Cortex of kidney (tissue), 1 donor: Measurements from ENCODE around the gene GSDMA.
"Not testable (repeated sequence)": the region's sequence is repeated elsewhere in the genome, so short reads cannot be mapped to it uniquely, and the experiment has no call there.

ENCODE experiments used
- DNase-seq: peaks from one replicate; lab custom pipeline; 2025; lab: John Stamatoyannopoulos, UW

GSDMA gene

DNA sequence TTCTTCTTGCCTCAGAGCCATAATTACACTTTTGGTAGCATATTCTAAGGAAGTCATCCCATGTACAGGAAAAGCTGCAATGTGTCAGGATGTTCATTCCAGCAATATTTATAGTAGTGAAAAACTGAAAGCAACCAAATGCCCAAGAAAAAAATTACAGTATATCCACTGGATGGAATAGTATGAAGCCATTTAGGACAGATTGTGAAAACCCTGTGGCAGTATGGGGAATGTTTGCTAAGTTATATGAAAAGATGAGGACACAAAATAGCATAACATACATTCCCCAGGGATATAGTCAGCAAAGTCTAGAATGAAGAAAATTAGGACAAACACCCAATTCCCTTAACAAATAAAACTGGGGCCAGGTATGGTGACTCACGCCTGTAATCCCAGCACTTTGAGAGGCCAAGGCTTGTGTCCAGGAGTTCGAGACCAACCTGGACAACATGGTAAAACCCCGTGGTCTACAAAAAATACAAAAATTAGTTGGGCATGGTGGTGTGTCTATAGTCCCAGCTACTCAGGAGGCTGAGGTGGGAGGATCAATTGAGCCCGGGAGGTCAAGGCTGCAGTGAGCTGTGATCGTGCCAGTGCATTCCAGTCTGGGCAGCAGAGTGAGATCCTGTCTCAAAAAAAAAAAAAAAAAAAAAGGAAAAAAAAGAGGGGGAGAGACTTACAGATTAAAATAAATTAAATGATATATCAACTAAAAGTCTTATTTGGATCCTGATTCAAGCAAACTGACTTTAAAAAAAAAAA is 33.0 kb upstream of the GSDMA start:
- no peak for DNase-seq

DNA sequence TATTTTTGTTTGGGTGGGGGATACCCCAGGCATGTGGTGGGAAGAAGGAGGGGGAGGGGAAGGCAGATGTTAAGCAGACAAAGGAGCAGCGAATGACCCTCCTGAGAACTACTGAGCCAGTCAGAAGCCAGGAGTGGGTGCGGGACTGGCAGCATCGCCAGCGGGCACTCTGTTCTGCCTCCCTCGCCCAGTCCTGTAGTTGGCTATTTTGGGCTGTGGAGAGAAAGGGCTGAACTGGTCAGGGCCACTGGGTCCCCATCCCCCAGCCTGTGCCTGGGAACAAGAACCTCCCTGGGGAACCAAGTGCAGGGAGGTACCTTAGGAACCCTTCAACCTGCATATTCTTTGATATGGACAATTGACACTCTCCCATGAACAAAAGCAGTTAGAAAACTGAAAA is 28.9 kb upstream of the GSDMA start:
- no peak for DNase-seq

DNA sequence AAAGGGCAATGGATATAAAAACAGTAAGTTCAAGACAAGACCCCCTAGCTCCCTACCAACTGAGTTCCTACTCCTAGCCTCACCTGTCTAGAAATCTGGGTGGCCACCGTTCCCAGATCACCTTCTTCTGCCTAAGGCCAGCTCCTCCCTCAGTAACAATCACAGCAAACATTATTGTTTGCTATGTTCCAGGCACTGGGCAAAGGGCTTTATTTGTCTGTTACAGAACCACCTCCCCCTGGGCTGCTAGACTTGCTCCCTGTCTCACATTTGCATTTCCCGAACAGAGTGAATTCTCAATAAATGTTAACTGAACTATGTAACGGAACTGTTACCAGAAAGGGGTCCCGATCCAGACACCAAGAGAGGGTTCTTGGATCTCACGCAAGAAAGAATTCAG is 28.5 kb upstream of the GSDMA start:
- DNase-seq, result no peak

DNA sequence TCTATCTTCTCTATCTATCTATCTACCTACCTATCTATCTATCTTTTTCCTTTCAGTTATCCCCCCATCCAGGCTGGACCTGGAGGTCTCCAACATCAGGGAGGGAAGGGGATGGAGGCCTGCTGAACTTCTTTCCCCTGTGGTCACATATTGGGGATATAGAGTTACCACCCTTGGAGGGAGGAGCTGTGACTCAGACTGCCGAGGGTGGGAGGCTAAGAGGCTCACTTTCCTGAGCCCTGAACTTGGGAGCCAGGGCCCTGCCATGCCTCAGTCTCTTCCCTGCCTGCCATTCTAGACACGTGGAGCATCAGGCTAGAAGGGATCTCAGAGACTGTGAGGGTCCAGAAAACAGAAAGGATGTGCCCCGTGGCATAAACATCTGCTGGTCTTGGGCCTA is 26.9 kb upstream of the GSDMA start:
- DNase-seq, result no peak

DNA sequence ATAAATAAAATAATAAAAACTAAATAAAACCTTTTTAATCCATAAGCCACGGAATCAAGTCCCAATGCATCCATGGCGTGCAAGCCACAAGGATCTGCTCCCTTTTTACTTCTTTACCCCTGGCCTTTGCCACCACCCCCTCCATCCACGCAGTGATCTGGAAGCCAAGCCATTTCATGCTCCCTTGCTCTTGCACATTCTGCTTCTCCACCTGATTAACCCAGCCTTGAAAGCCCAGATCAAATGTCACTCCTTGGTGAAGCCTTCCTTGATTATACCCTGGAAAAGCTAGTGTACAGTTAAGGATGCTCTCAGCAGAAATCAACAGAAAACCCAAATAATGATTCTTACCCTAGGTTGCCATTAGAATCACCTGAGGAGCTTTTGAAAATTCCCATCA is 25.4 kb upstream of the GSDMA start:
- no peak for DNase-seq

DNA sequence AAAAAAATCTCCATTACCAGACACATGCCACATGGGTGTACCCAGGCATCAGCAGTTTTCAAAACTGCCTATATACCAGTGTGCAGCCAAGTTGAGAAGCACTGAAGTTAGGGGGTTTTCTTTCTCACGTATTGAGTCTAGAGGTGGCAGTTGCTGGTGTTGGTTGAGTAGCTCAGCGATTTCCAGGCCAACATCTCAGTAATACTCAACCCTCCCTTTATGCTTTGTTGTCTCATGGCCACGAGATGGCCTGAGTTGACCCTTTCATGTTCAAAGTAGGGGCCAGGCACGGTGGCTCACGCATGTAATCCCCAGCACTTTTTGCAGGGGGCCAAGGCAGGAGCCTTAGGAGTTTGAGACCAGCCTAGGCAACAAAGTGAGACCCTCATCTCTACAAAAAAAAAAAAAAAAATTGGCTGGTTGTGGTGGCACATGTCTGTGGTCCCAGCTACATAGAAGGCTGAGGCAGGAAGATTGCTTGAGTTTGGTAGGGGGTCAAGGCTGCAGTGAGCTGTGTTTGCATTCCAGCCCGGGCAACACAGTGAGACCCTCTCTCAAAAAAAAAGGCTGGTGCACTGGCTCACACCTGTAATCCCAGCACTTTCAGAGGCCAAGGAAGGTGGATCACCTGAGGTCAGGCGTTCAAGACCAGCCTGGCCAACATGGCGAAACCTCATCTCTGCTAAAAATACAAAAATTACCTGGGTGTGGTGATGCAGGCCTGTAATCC is 24.5 kb upstream of the GSDMA start:
- no peak for DNase-seq

DNA sequence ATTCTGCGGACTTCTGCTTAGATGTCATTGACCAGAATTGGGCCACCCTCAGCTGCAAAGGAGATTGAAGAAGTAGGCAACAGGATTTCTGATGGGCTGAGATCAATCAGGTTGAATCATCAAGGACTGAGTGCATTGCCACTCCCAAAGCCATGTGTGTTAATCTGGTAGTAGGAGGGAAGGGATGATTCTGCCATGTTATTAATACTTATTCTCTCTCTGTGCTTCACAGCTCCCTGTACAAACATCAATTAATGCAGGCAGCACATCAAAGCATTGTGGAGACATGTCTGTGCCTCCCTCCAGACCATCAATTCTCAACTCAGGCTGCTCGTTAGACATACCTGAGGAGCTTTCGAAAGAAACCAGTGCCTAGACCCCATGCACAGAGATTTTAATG is 23.7 kb upstream of the GSDMA start:
- DNase-seq, result no peak

DNA sequence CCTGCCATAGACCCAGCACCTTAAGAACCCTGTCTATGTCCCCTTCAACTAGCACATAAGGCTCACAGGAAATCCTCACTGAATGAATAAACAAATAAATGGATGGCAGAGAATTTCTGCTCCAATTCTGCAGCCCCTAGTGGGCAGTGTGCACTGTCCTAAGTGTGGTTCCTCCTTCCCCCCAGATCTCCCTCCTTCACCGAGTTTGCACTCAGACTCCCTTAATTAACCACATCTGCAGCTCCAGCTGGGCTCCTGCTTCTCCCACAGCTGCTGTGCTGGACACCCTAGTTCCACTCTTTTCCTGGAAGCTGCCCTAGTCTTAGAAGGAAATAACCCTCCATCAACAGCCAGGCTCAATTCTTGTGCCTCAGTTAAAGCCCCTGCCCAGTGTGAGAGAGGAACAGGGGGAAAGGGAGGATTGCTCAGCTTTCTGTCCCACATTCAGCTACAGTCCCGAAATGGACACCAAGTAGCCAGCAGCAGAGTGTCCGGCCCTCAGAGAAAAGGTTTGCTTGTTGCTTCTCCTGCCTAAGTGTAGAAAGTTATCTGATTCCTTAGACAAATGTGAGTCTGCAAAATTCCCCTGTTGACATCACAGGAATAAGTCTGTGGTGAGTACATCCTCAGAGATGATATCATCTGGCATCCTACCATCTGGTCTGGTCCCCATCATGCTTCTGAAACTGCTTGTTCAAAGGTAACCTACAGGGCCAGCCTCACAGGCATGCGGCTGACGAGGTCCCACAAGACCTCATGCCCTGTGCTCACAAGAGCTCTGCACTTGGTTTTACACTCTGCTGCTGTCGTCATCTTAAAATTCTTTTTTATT is 23.0 kb upstream of the GSDMA start:
- no peak for DNase-seq

DNA sequence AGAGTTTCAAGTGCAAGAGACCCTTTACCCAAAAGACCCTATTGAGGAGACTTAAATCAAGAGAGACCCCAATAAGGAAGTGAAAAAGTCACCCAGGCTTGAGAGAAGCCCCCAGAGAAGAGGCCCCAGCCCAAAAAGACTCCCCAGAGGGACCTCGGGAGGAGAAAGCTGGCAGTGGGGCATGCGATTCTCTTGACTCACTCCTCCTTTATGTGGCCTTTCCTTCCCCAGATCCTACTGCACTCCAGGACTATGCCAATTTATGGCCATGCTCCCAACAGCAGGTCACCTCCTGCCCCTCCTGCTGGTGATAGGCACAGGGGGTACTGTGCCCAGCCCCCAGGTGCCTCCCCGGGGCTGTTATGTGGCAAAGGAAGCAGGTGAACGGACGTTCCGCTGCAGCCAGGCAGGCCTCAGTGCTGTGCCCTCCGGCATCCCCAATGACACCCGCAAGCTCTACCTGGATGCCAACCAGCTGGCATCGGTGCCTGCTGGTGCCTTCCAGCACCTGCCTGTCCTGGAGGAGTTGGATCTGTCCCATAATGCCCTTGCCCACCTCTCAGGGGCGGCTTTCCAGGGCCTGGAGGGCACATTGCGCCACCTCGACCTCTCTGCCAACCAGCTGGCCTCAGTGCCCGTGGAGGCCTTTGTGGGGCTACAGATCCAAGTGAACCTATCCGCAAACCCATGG is 19.0 kb upstream of the GSDMA start:
- no peak for DNase-seq

DNA sequence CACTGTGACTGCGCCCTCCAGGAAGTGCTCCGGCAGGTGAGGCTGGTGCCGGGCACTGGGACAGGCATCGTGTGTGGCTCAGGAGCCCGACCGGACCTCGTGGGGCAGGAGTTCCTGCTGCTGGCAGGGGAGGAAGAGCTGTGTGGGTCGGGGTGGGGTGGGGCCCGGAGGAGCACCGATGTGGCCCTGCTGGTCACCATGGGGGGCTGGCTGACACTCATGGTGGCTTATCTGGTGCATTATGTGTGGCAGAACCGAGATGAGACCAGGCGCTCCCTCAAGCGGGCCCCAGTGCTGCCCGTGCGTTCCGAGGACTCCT is 18.5 kb upstream of the GSDMA start:
- DNase-seq, result no peak

DNA sequence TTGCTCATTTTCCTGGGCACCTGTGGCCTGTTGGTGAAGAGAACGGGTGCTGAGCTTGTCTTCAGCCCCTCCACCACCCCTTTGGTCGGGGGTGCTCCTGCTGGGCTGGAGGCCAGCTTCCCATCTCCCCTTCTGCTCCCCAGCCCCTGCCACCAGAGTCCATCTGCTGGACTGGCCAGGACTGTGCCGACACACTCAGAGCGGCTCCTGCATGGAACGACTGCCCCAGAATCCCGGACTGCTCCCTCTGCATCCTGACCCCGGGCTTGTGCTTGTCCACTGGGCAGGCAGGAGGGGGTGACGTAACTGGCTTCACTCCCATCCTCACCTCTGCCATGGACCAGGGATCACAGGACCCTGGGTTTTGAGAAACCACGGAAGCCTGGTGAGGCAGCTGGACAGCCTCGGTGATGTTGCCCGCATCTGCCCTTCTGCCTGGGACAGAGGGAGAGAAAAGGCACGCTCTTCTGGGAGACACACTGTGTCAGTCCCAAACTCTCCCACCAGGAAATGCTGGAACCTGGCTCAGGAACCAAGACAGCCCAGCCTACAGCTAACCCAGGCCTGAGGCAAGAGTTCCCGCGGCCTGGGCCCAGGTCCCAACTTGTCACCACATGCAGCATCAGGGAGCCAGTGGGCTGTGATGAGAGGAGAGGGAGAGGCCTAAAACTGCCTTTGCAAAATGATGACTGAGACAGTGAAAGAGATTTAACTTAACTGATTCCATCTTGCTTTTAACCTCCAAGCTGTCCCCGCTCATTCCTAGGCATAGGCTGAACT is 16.1 kb upstream of the GSDMA start:
- no peak for DNase-seq

DNA sequence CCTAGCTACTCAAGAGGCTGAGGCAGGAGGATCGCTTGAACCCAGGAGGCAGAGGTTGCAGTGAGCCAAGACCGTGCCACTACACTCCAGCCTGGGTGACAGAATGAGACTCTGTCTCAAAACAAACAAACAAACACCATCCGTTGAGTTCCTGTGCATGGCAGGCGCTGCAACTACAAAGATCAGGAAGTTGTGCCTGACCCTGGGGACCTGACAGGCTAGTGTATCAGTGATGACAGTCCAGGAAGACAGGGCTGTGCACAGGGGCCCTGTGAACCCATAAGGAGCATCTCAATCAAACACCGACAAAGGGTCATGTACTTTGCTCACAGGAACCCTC is 14.3 kb upstream of the GSDMA start:
- DNase-seq, result not testable (repeated sequence)

DNA sequence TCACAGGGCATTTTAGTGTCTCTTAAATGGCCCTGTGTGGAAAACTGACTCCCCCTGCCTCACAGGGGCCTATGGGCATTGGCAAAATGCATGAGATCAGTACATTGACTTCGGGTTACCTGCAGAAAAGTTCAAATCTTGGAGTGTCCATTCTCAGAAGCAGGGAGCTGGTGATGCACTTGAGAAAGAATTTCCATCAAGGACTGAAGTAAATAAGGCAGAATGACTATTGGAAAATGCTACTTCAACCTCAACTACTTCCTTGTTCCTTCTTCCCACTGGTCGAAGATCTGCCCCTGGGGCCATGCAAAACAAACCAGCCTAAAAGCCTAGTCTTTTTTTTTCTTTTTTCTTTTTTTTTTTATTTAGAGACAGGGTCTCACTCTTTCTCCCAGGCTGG is 13.8 kb upstream of the GSDMA start:
- DNase-seq, result no peak

DNA sequence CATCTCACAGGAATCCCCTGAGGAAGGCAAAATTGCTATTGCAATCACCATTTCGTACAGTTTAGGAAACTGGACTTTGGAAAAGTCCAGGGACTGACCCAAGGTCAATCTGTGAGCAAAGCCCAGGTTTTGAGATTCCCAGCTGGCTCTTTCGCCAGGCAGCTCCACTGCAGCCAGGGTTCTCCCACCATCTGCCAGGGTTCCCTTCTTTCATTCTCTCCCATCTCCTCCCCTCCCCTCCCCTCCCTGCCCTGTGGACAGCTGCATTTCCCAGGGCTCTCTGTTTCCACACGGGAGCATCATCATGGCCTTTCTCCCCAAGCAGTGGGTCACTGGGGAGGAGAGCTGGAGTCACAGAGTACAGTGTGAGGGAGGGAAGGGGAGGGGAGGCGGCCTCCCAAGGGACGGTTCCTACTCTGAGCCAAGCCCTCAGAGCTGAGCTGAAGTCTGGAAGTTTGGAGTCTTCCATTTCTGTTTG is 11.9 kb upstream of the GSDMA start:
- DNase-seq, result no peak

DNA sequence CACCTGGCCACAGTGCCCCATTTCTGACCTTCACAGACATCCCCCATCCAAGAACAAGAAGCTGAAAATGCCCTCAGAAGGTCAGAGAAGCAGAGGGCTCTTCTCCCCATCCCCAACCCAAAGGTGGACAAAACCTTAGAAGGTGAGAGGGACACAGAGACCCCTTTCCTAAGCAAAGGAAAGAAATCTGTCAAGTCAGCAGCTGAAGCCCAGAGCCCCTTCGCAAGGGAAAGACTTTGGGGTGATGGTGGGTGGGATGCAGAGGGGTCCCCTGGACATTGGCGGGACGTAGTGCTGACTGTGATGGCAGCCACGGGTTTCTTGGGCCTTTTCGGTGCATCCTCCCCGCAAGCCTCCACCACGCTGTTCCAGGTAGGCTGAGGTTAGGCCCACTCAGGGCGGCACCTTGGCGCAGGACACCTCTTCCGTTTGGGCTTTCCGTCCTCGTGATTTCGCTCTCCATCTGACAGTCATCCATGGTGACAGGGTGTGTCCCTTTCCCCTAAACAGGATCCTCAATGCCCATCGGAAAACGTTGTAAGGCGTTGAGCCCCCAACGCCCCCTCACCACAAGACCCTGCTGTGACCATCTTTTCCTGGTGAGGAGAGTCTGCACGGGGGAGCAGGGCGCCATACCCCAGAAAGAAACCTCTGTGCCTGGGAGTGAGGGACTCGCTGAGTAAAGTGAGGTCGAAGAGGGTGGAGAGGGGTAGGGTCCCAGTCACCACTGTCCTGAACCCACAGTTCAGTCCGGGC is 10.7 kb upstream of the GSDMA start:
- no peak for DNase-seq

DNA sequence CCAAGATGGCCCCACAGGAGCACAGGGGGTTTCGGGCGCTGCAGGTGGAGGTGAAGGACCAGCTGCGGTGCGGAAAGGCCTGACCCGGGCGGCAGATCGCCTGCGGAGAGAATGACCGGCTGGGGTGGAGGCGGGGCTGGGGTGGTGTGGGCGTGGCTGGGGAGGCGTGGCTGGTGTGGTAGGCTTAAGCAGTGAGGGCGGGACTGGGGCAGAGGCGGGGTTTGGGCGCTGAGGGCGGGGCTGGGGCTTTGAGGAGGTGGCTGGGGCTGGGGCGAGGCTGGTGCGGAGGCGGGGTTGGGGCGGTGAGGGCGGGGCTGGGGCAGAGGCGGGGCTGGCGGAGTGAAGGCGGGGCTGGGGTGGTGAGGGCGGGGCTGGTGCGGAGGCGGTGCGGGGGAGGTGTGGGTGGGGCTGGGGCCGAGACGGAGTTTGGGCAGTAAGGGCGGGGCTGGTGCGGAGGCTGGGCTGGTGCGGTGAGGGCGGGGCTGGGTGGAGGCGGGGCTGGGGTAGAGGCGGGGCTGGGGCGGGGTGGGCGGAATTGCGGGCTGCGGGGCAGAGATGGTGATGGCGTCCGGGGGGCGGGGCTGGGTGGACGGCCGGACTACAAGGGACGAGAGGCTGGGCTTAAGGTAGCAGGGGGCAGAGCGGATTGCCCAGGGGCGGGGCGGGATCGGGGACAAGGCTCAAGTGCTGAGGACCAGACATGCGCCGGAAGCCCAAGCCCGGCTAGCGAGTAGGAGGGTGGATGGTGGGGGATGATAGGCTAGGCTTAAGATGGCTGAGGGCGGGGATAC is 9.9 kb upstream of the GSDMA start:
- DNase-seq, result no peak

DNA sequence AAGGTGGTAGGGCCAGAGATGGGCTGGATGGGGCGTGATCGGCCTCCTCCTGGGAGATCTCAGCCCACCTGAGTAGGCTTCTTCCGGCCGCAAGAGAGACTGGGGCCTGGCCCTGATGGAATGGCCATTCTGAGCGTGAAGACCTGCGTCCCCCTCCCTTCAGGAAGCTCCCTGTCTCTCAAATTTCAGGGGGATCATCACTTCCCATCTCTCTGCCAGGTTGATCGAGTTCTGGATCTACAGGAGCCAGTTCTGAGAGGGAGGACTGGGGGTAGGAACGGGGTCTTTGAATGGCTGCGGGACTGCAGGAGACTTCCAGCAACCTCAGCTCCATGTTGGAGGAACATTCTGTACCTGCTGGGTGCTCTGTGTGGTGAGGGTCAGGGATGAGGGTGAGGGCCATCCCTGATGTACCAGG is 9.3 kb upstream of the GSDMA start:
- no peak for DNase-seq

DNA sequence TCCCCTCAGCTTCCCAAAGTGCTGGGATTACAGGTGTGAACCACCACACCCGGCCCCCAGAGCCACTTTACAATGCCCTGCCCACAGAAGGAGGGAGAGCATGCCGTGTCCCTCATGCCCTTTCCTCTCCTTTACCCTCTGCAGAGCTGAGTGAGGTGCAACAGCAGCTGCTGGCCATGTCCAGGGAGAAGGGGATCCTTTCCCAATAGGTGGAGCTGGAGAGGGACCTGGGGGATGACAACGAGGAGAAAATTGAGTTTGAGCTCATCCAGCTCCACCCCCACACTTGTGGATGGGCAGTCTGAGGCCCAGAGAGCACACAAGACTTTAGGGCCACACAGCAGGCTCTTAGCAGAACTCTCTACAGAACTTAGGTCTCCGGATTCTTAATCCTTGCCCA is 7.9 kb upstream of the GSDMA start:
- no peak for DNase-seq

DNA sequence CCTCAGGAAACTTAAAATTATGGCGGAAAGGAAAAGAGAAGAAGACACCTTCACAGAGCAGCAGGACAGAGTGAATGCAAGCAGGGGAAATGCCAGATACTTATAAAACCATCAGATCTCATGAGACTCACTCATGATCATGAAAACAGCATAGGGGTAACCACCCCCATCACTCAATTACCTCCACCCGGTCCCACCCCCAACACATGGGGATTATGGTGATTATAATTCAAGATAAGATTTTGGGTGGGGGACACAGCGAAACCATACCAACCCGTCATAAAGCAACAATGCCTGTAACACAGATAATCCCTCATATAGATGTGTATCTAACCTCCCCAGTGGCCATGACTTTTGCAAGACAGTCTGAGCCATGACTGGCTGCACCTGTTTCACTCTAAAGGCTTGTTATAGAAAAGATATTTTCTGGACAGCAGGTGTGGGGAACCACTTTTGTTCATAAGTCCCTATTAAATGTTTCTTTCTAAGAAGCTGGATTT is 7.0 kb upstream of the GSDMA start:
- no peak for DNase-seq

DNA sequence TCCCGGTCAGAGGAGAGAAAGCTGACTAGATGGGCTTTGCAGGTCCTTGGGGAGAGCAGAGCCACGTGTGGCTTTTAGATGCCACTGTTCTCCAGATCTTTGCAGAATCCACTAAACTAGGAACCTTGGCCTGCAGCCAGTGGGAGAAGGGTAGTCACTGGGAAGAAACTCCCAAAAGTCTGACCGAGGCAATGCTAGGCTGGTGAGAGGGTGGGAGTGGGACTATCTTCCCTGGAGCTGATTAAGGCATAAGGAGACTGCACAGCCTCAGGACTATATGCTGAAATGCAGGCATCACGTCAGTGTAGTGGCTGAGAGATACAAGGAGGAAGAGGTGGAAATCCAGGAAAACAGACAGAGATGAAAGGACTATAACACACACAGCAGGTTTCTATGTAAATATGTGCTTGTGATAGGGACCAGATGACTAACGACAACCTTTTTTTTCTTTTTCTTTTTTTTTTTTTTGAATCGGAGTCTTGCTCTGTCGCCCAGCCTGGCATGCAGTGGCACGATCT is 2.2 kb upstream of the GSDMA start:
- no peak for DNase-seq
